ENCODE results near the gene BMP7.

GRCh38 chr20:57160985-57161384 lies 105.5 kb downstream of the BMP7 start:
- TF ChIP-seq CTCF (IDR thresholded peaks at IDR 0.05) (no peak), POLR2A (IDR thresholded peaks at IDR 0.05) (no peak)

Measured in adrenal gland (tissue), 5 donors.